Measurements from ENCODE around the gene CSRNP3.

The CSRNP3 gene

DNA sequence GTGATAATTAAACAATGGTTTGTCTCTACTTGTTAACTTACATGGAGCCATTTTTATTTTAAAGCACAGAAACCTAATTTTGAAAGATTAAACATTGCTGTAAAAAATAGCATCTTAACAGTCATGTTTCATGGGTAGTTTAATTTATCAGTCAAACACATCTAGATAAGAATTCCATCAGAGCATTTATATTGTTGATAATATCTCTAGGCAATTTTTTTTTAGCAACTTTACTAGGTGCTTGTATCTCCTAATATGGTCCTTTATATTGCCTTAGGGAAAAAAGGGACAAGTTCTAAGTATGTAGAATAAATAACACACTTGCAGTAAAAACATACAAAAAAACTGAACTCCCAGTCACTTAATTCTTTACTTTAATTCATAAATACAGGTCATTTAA, 863 bp downstream of the CSRNP3 start:
- no peak for DNase-seq (ENCODE audit: low read depth, low spot score)

DNA sequence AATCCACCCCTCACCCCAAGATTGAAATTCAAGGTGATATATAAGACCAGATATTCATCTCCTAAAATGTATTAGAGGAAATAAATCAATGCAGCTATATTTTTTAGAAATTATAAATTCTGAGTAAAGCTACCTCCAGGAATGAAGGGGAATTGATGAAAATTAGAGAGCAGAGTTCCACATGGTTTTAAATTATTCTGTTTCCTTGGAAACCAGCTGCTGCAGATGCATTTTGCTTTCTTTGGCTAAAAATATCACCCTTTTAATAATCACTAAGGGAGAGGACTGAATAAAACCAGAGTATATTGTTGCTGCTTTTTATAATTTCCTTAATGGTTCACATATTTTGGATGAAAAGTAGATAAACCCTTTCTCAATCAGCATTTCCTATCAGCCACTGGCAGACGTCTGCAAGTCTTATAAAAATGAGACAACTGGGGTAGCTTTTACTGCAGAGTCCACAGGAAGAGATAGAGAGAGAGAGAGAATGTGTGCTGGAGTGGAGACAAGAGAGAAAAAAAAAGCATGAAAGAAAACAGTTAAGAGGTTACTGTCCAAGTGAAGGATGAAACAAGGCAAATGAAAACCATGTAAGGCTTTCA, 2.0 kb downstream of the CSRNP3 start:
- no peak for DNase-seq (ENCODE audit: low read depth, low spot score)

DNA sequence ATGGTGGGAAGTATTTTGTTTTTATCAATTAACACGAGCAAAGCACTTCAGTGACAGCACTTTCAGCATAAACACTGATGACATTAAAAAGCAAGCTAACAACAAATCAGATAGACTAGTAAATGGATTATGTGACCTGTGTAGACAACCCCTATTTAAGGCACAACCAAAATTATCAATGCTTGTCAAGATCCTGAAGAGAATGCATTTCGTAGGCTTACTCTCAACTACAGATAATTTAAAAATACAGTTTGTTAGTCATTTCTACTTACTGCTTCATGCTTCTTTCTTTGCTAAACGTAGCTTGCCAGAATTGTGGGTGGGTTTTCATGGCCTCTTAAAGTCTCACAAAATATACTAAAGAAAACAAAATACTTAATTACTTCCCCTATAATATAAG, 3.4 kb downstream of the CSRNP3 start:
- no peak for DNase-seq (ENCODE audit: low read depth, low spot score)

DNA sequence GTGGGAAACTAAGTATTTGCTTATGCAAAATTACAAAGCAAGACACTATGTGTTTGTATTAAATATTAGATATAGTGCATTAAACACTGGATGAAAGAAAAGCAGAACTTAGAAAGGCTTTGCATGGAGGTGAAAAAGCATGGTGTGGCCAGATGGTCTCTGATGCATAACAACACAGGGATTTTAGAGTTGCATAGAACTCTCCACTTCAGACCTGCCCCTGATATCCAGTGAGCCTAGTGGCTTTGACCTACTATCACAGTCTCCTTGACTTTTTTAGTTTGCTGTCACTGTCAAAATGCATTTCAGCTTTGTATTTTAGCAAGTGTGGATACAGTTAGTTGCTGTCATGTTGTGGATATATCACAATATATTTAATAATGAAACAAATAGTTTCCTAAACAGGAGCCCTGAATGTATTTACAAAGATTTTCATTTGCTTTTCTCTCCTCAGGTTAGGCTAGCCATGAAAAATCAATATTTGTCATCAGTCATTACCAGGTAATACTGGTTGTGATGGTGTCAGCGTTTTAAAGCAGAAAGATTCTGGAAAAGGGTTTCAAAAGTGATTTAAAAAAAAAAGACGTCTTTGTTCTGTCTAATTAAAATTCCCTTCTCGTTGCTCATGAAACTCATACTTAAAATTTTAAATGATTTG, 5.2 kb downstream of the CSRNP3 start:
- no peak for DNase-seq (ENCODE audit: low read depth, low spot score)

DNA sequence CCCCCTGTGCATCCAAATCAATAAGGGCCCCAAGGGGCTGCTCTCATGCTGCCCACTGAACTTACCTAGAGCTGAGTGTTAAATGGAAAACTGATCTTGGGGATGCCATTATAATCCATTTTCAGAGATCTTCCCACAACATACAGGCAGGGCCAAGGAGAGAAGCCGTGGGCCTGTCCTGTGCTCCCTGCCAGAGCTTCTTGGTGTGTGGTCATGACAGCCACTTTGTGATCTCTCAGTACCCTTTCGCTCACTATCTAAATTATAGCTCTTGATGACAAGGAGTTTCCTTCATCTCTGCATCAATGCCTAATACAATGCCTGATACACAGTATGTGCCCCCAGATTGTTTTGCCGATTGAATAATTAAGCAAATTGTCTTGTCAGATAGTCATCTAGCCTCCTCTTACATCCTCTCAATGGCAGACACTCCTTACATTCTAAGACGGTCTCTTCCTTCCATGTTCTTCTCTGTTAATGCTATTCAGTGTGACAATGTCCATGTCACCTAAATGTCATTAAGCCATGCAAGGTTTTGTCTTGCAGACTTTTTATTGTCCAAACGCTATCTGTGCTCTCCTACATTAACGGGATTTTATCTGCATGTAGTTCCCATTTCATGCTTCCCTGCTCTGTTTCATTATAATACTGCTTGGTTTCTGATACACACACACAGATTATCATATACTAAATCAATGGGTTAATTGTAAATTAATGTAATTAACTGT, 5.9 kb downstream of the CSRNP3 start:
- DNase-seq (ENCODE audit: low read depth, low spot score) = no peak

DNA sequence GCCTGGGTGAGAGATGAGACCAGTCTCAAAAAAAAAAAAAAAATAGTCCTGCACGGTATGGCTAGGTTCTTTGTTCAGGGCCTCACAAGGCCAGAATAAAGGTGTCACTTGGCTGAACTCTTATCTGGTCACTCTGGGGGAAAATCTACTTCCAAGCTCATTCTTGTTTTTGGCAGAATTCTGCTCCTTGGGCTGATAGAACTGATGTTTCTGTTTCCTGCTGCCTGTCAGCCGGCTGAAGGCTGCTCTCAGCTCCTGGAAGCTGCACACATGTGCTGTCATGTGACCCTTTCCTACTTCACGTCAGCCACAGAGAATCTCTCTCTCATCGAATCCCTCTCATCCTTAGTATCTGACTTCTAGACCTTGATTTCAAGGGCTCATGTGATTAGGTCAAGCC, 10.4 kb downstream of the CSRNP3 start:
- no peak for DNase-seq (ENCODE audit: low read depth, low spot score)

DNA sequence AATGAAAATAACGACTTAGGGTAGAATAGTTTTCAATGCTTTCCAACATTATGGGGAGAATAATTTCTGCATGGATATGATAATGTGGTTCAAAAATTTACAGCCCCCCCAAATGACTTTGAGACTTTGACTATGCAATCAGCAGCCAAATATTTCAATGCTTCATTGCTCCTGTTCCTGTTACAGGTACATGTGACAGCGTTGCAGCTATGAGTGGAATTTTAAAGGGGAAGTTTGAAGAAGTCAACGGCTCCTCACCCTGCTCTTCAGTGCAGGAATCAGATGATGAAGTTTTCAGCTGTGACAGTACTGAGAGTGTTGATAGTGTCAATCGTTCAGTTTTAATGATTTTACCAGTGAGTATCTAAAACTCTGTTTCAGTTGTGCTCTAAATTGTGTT, 25.1 kb downstream of the CSRNP3 start:
- DNase-seq (ENCODE audit: low read depth, low spot score) = no peak

DNA sequence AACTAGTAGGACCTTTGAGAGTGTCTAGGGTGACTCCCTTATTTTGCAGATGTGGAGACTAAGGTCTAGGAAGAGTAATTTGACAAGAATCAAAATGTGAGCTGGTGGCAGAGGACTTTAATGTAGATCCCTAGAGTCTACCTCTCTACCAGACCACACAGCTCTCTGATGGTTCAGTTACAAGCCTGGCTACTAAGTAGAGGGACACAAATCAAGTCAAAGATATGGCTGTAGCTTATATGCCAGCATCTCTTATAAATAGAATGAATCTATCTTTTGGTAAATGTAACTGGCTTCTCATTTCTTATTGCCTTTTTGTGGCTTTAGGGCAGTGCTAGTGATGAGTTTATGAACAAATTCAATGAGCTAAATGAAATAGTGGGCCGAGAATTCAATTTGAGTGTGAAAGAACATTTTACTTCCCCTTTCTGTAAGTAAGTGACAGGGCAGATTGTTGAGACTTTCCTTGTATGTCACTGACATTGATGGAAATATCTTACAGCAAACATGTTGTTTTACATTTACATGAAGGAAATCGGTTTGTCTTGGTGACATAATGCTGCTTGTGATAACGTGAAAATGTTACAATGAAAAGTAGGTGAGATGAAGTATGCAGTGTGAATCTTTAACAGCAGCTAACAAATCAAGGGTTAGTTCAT, 28.3 kb downstream of the CSRNP3 start:
- no peak for DNase-seq (ENCODE audit: low read depth, low spot score)

DNA sequence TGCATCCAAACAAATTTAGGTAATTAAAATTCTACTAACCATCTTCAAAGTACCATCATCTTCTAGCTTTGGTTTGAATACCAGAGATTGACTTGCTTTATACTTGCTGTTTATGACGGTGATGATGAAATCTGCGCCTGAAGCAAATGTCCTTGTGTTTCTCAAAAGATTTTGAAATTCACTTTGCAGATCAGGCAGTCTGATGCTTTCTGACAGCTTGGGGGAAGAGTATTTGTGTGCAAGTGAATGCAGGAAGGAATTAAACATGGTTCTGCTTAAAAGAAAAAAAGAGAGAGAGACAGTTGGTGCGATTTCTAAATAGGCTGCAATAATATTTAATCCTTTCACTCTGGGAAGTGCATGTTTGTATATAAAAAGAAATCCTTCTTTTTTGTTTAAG, 29.6 kb downstream of the CSRNP3 start:
- DNase-seq (ENCODE audit: low read depth, low spot score) = no peak

DNA sequence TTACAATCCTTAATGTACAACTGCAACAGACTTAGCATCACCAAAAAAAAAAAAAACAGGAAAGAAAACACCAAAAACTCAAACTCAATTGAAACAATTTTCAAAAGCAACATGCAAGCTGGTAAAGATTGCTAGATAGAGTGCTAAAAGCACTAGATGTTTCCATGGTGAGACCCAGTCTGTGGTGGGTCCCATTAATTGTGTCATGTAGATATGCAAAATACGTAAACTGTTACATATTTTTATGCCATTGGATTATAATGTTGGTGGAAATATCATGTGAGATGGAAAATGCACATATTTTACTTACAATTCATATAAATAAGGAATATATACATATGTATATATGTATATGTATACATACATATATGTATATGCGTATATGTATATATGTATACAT, 30.5 kb downstream of the CSRNP3 start:
- no peak for DNase-seq (ENCODE audit: low read depth, low spot score)

DNA sequence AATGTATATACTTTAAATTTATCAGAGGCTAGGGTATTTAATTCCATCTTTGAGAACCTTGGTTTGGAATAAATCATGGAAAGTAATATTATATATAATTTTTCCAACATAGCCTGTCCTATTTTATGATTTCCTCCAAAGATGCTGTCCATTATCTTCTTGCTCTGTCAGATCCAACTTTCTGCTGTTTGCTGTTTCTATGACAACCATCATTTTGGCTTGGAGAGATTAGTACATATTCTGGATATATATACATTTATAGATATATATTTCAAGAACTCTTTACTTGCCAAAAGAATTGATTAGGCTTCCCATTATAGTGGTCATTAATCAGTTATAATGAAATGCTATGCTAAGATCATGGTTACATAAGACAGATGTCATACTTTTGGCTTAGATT, 31.3 kb downstream of the CSRNP3 start:
- no peak for DNase-seq (ENCODE audit: low read depth, low spot score)

DNA sequence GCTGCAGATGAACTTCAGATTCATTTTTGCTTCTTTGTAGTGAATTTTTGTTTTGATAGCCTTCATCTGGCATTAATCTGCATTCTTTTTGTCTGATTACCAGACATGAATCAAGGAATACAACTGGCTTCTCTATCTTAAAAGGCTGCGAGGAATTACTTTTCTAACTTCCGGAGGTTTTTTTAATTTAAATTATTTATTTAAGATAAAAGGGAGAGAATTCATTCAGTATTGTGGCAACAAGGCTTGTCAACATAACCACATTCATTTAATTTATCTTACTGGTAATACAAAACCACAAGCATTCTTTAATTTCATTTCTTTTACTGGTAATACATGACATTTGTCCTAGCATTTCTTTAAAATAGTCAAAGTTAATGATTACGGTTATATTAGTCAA, 36.0 kb downstream of the CSRNP3 start:
- DNase-seq (ENCODE audit: low read depth, low spot score) = no peak

DNA sequence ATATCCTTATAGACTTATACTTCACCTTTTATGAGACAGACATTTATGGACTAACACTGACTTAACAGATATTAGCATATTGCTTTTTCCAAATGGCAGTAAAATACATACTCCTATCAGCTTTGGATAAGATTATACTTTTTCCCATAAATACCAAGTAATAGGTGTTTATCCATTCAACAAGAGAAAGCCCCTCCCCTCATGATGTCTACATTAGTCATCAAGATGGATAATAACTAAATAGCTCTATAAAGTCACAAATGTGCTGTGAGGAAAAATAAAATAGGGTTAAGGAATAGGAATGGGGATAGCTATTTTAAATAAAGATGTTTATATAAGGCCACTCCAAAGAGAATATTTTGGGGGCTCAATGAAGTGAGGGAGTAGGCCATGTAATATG, 39.4 kb downstream of the CSRNP3 start:
- no peak for DNase-seq (ENCODE audit: low read depth, low spot score)

DNA sequence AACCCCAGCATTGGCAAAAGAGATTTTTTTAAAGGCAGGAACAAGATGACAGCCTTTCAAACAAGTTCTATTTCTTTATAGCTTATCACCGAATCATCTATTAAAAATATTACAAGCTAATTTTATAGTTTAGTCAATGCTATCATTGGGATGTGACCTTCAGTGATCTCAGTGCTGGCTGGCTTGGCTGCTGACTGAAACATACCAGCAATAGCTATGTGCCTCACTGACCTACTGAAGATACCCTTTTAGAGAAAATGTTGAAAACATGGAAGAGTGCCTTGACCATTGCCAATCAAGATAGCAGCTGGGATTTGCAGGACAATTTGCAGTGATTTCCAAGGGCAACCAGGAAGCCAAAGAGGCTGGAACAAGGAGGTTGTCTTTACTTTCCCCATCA, 44.0 kb downstream of the CSRNP3 start:
- no peak for DNase-seq (ENCODE audit: low read depth, low spot score)

DNA sequence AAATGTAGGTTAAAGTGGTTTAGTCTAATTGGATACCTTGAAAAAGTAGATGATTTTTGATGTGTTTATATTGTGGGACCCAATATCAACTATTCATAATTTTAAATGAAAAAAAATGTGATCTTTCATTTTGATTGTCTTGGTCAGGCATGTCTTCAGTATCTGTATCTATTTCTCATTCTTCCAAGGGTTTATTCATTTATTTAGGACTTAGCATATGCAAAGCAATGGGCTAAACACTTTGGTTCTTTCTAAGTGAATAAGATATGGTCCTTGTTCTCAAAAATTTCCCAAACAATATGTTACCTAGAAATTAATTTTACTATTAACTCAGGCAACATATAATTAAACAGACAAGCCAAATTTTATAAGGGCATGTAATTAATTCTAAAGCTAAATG, 49.1 kb downstream of the CSRNP3 start:
- no peak for DNase-seq (ENCODE audit: low read depth, low spot score)

DNA sequence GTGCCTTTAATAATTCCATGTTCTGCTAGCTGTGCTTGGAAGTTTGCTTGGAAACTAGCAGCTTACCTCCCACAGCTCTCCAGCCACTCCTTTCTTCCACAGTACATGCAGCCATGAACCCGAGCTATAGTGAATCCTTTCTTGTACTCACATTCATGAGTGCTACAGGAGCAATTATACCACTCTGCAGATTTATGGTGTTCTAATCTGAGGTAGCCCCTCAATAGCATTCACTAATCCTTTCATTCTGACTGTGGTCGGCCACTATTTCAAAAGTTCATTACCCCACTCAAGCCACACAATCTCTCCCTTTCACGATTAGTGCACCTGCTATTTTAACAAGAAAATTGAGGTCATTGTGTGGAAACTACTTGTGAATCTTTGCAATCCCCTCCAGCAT, 53.2 kb downstream of the CSRNP3 start:
- DNase-seq (ENCODE audit: low read depth, low spot score) = no peak

DNA sequence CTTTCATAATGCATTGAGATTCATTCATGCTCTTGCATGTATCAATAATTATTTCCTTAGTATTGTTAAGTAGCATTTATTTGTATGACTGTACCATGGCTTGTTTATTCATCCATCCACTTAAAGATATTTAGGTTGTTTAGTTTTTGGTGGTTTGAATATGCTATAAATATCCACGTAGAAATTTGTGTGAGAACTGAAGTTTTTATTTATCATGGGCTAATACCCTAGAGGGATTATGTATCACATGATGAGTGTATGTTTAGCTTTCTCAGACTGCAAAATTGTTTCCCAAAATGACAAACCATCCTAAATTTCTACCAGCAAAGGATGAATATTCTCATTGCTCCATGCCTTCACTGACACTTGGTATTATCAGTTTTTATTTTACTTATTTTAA, 55.2 kb downstream of the CSRNP3 start:
- no peak for DNase-seq (ENCODE audit: low read depth, low spot score)

DNA sequence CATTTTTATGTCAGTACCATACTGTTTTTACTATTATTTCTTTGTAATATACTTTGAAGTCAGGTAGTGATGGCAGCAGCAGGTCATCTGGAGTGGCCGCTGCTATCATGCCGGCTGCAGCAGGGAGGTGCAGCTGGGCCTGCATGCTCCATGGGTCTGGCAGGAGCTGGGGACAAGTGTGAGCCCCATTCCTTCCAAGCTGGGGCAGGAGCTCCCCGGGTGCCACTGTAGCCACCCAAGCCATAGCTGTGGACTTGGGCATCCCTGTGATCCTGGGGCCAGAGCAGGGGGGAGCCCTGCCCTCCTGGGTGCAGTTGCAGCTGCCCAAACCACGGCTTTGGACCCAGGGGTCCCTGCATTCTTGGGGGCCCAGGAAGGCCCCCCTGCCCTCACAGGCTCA, 59.2 kb downstream of the CSRNP3 start:
- DNase-seq (ENCODE audit: low read depth, low spot score) = no peak

DNA sequence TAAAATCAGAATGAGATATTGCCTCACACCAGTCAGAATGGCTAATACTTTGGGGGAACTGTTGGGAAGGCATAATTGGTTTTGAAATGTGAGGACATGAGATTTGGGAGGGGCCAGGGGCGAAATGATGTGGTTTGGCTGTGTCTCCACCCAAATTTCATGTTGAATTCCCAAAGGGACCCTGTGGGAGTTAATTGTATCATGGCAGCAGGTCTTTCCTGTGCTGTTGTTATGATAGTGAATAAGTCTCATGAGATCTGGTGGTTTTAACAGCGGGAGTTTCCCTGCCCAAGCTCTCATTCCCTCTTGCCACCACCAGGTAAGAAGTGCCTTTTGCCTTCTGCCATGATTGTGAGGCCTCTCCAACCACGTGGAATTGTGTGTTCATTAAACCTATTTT, 59.6 kb downstream of the CSRNP3 start:
- no peak for DNase-seq (ENCODE audit: low read depth, low spot score)

DNA sequence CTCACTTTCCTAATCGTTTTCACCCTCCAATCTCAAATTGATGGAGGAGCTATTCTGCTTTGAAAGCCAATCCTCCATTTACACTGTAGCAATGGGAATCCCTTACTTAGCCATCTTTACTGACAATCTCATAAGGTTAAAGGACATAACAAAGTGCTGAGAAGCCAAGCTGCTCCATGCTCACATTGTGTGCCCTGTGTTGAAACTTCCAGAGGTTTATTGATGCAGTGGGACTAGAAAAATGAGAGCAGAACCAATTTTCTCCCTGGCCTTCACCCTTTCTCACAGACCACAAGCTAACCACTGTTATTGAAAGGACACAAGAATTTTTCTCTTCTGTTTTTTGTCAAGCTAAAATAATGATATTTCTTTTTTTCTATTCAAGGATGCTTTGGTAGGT, 63.8 kb downstream of the CSRNP3 start:
- DNase-seq (ENCODE audit: low read depth, low spot score) = no peak

DNA sequence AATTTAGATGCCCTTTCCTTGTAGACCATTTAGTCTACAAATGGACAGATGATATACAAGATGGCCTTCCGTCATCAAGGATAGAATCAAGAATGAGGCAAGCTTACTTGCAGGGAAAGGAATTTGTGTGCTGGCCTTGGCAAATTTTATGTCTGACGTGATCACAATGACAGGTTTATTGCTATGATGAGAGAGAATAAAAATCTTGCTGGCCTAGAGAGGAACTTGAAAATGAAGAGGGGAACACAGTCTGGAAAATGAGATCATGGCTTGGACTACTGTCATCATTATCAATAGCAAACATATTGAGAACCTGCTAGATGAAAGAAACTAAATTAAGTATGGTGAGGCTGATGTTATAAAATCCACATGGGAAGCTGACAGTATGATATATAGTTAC, 66.0 kb downstream of the CSRNP3 start:
- no peak for DNase-seq (ENCODE audit: low read depth, low spot score)

DNA sequence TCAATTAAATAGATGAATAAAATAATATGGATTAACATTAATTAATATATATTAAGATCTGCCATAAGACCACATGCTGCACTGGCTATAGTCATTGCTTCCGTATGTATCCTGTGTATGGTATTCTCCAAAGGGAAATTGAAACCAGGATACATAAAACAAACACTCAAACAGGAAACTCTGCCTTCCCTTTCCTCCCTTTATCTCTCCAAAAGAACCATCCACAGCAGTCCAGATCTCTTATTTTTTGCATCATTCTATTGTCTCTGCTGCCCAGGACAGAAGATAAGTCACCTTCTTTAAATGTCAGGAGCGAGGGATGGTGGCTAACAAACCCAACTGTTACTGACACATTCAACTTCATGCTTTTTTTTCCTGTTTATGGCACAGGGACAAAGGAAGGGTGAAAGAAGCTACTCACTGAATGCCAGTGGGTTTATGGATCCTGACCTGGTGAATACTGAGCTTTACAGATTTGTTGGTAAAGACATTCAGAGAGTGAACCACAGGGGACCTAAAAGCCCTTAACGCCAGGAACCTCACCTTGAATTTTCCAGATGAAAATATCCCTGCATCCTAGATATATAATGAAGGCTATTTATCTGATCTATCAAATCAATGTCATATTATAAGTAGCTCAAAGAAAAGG, 67.5 kb downstream of the CSRNP3 start:
- no peak for DNase-seq (ENCODE audit: low read depth, low spot score)
